OCI-LY7 (cell line): ENCODE measurements around the gene SAXO1.

Experiments
- EZH2phosphoT487 ChIP-seq: fragments of 200-600 bp; sonication (generic); IDR thresholded peaks from 2 replicates; pipeline ENCODE4 v1.6.1; 2018; ENCODE audit warnings: low read depth, borderline replicate concordance, mild to moderate bottlenecking, mixed run types, antibody characterized with exemption, low read length, moderate library complexity, mixed read lengths
- TF ChIP-seq, protein P1 (sequence below): fragments of 200-600 bp; sonication (generic); conservative IDR thresholded peaks from 2 replicates; pipeline ENCODE4 v1.5.1; 2014; ENCODE audit warnings: mild to moderate bottlenecking, antibody characterized with exemption, low read length, moderate library complexity, mixed read lengths

- TF ChIP-seq, protein P1, sequence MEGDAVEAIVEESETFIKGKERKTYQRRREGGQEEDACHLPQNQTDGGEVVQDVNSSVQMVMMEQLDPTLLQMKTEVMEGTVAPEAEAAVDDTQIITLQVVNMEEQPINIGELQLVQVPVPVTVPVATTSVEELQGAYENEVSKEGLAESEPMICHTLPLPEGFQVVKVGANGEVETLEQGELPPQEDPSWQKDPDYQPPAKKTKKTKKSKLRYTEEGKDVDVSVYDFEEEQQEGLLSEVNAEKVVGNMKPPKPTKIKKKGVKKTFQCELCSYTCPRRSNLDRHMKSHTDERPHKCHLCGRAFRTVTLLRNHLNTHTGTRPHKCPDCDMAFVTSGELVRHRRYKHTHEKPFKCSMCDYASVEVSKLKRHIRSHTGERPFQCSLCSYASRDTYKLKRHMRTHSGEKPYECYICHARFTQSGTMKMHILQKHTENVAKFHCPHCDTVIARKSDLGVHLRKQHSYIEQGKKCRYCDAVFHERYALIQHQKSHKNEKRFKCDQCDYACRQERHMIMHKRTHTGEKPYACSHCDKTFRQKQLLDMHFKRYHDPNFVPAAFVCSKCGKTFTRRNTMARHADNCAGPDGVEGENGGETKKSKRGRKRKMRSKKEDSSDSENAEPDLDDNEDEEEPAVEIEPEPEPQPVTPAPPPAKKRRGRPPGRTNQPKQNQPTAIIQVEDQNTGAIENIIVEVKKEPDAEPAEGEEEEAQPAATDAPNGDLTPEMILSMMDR, result no peak
- TF ChIP-seq EZH2phosphoT487, result no peak
These were observed 36.8 kb downstream of the SAXO1 start for GRCh38 chr9:18996211-18996610.
